ENCODE data around the gene PRIMA1. TPM values are rescaled to one million over a fixed set of nuclear protein-coding genes. Genes with fewer than 3 reads are reported as not detected.
A peak's percentile ranks its signal among the peaks of the same experiment; 100 is the strongest.

The PRIMA1 gene
- total and polyA plus RNA-seq, 10 of the 15 experiments (the other 5 are each of a cell fraction or from before 2014, with no cell fraction given): not detected

GRCh38 chr14:93729993-93730392 is 58.3 kb downstream of the PRIMA1 start:
- Histone ChIP-seq H3K4me1 (ENCODE audit: control insufficient read depth, insufficient read depth, low read length) (no peaks in the 10 kb centered on the region), H3K4me3 (no peak overlapping the region), H3K79me2 (ENCODE audit: control insufficient read depth, insufficient read depth, low read length) (no peaks in the 10 kb centered on the region), H3K9me3 (replicated peaks; ENCODE audit: control insufficient read depth, insufficient read depth, low read length) (no peaks in the 10 kb centered on the region), H4K20me1 (ENCODE audit: control insufficient read depth, insufficient read depth) (no peaks in the 10 kb centered on the region), H3K9ac (ENCODE audit: control insufficient read depth, insufficient read depth, low read length) (no peak overlapping the region), H3K4me2 (ENCODE audit: control insufficient read depth, insufficient read depth) (no peak overlapping the region), H3K27me3 (replicated peaks in 1 of 2; ENCODE audit: control insufficient read depth in 2 of 2, insufficient read depth in 2 of 2, low read length in 1 of 2) (no peaks in the 10 kb centered on the region), H3K27ac (ENCODE audit: control insufficient read depth, insufficient read depth) (no peak overlapping the region), H3K36me3 (ENCODE audit: control insufficient read depth in 2 of 2, insufficient read depth in 2 of 2, low read length in 1 of 2) (no peaks in the 10 kb centered on the region), H2AFZ (ENCODE audit: control insufficient read depth, low read depth, low read length) (no peak overlapping the region)
- WGBS (ENCODE audit: insufficient coverage, insufficient replicate concordance, low lambda C conversion rate, missing lambda C conversion rate): 28% methylated on average over 10 of the region's 10 CpGs
- CTCF ChIA-PET: no interaction called here
- FAIRE-seq: no peak
- SMC1A ChIA-PET (ENCODE audit: uncharacterized antibody, unreplicated experiment): no interaction called here
- intact Hi-C loops (cut with micrococcal nuclease; ENCODE audit: unreplicated experiment): loop anchor here (5.0 kb wide), 1 partner anchor 162 kb away; no protein-coding TSS in a partner anchor
- POLR2A ChIA-PET: no interaction called here
- ATAC-seq: peak; percentile 36
- TF ChIP-seq SMC3 (IDR thresholded peaks at IDR 0.05; ENCODE audit: borderline replicate concordance, low read length): no peak
- no peak for TF ChIP-seq MAX (IDR thresholded peaks at IDR 0.05; ENCODE audit: low read depth, low read length)
- TF ChIP-seq CTCF (IDR thresholded peaks at IDR 0.05 in 2 of 3, conservative IDR thresholded peaks at IDR 0.05 in 1 of 3; ENCODE audit: control insufficient read depth in 2 of 3, extremely low read depth in 1 of 3, insufficient read depth in 1 of 3, low read depth in 3 of 3, low read length in 3 of 3): no peak
- no peak for TF ChIP-seq SIN3A (IDR thresholded peaks at IDR 0.05; ENCODE audit: low read depth, low read length)
- TF ChIP-seq POLR2A (IDR thresholded peaks at IDR 0.05; ENCODE audit: low read depth, low read length): no peak
- no peak for TF ChIP-seq YBX1 (IDR thresholded peaks at IDR 0.05)
- no peak for TF ChIP-seq CREM (IDR thresholded peaks at IDR 0.05; ENCODE audit: low read depth)
- no peak for TF ChIP-seq IRF4 (IDR thresholded peaks at IDR 0.05; ENCODE audit: low read depth, low read length)
- TF ChIP-seq SMARCA5 (IDR thresholded peaks at IDR 0.05): no peak
- TF ChIP-seq STAT1 (conservative IDR thresholded peaks at IDR 0.05): no peak
- TF ChIP-seq SMAD5 (IDR thresholded peaks at IDR 0.05; ENCODE audit: low read depth): no peak
- TF ChIP-seq TAF1 (IDR thresholded peaks at IDR 0.05; ENCODE audit: borderline replicate concordance, low read depth, low read length): no peak
- TF ChIP-seq IRF5 (IDR thresholded peaks at IDR 0.05; ENCODE audit: borderline replicate concordance): no peak
- TF ChIP-seq GATAD2B (conservative IDR thresholded peaks at IDR 0.05; ENCODE audit: low read depth): no peak
- no peak for TF ChIP-seq KDM1A (IDR thresholded peaks at IDR 0.05; ENCODE audit: borderline replicate concordance)
- no peak for TF ChIP-seq MTA3 (IDR thresholded peaks at IDR 0.05; ENCODE audit: borderline replicate concordance, low read length)
- no peak for TF ChIP-seq NR2C2 (IDR thresholded peaks at IDR 0.05; ENCODE audit: borderline replicate concordance, control insufficient read depth, insufficient read length, low read depth)
- no peak for TF ChIP-seq POU2F2 (IDR thresholded peaks at IDR 0.05; ENCODE audit: borderline replicate concordance, low read depth, low read length)
- no peak for TF ChIP-seq BMI1 (IDR thresholded peaks at IDR 0.05; ENCODE audit: borderline replicate concordance)
- TF ChIP-seq KLF5 (IDR thresholded peaks at IDR 0.05; ENCODE audit: partially characterized antibody): no peak
- RAD21 ChIA-PET (ENCODE audit: unreplicated experiment): no interaction called here
- no TSS peak for BruUV-seq (replicated peaks)
- DNase-seq (ENCODE audit: low read depth, low spot score): no peak
- in situ Hi-C loops (cut with MboI): no loop called here

Measured in GM12878 (cell line).